ENCODE data around the gene NEU1. TPM values are rescaled to one million over a fixed set of nuclear protein-coding genes. Genes with fewer than 3 reads are reported as not detected.
"Not testable (repeated sequence)": the region's sequence is repeated elsewhere in the genome, so short reads cannot be mapped to it uniquely, and the experiment has no call there.

Gene NEU1
- total RNA-seq, 1 donor from 2014 or later = 19.2 TPM

DNA sequence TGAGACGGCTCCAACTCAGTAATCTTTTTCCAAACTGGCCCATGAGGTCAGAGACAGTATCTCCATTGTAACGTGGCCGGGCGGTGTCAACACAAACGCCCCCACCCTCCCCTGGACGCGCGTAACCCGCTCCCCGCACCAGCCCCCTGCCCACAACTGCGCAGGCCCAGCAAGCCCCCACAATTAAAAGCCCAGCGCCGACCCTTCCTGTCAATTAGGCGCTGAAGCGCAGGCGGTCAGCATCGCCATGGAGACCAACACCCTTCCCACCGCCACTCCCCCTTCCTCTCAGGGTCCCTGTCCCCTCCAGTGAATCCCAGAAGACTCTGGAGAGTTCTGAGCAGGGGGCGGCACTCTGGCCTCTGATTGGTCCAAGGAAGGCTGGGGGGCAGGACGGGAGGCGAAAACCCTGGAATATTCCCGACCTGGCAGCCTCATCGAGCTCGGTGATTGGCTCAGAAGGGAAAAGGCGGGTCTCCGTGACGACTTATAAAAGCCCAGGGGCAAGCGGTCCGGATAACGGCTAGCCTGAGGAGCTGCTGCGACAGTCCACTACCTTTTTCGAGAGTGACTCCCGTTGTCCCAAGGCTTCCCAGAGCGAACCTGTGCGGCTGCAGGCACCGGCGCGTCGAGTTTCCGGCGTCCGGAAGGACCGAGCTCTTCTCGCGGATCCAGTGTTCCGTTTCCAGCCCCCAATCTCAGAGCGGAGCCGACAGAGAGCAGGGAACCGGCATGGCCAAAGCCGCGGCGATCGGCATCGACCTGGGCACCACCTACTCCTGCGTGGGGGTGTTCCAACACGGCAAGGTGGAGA is 47.4 kb downstream of the NEU1 start, which contains the start of the genes HSPA1A and HSPA1L:
Gene HSPA1A, plus strand, starts transcription at position 519 of the 814 bp plus-strand sequence. Its CDS starts 214 bp downstream, at position 733.
Gene HSPA1L, minus strand, starts transcription at position 259 of the 814 bp plus-strand sequence. CDS start 3,311 bp downstream, outside the sequence.
- Mint-ChIP-seq H3K36me3 (ENCODE audit: low read depth) (peaks cover 8% of the 10 kb centered on the region), H3K4me1 (peaks cover 30% of the 10 kb centered on the region), H3K9me3 (no peaks in the 10 kb centered on the region), H3K27me3 (no peaks in the 10 kb centered on the region), H3K27ac (peak within 1 kb of the TSS; percentile 90), H3K4me3 (peak within 1 kb of the TSS; percentile 91)
- POLR2A ChIA-PET = interaction anchor here (0.6 to 3.3 kb wide), 30 partner anchors 9 to 274 kb away, joined by 3 to 42 read pairs (median 8); partner anchors contain the start of genes ABHD16A, BAG6, CLIC1 and DDAH2
- ATAC-seq (ENCODE audit: low read depth) (peak; percentile 49), DNase-seq (peak; percentile 59)
- TF ChIP-seq, protein P1, sequence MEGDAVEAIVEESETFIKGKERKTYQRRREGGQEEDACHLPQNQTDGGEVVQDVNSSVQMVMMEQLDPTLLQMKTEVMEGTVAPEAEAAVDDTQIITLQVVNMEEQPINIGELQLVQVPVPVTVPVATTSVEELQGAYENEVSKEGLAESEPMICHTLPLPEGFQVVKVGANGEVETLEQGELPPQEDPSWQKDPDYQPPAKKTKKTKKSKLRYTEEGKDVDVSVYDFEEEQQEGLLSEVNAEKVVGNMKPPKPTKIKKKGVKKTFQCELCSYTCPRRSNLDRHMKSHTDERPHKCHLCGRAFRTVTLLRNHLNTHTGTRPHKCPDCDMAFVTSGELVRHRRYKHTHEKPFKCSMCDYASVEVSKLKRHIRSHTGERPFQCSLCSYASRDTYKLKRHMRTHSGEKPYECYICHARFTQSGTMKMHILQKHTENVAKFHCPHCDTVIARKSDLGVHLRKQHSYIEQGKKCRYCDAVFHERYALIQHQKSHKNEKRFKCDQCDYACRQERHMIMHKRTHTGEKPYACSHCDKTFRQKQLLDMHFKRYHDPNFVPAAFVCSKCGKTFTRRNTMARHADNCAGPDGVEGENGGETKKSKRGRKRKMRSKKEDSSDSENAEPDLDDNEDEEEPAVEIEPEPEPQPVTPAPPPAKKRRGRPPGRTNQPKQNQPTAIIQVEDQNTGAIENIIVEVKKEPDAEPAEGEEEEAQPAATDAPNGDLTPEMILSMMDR (IDR thresholded peaks at IDR 0.05) = no peak
- CTCF ChIA-PET = interaction anchor here (0.6 to 2.0 kb wide), 8 partner anchors 8 to 204 kb away, joined by 3 to 10 read pairs (median 4); partner anchors contain the start of genes LSM2 and VARS1
- intact Hi-C loops (cut with micrococcal nuclease) = loop anchor here (2.0 kb wide), 3 partner anchors 16 to 86 kb away; partner anchors contain the start of gene DDAH2

DNA sequence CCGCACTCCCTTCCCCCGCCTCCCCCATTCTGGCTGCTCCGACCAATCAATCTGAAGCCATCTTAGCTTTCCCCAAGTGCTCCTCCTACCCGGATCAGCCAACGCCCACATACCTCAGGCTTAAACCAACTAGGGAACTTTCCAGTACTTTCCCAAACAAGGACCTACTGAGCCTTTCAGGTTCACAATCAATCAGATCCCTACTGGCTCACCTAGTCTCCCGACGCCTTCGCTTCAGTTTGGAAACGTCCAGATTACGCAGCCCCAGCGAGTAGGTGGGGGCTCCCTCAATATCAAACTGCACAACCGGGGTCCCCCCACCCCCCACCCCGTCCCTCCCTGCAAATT is 48.0 kb downstream of the NEU1 start:
- H3K4me1 Mint-ChIP-seq = peaks cover 30% of the 10 kb centered on the region
- peaks cover 8% of the 10 kb centered on the region for H3K36me3 Mint-ChIP-seq (ENCODE audit: low read depth)
- intact Hi-C loops (cut with micrococcal nuclease) = loop anchor here (2.0 kb wide), 3 partner anchors 16 to 86 kb away; partner anchors contain the start of gene DDAH2
- no peaks in the 10 kb centered on the region for H3K27me3 Mint-ChIP-seq
- H3K9me3 Mint-ChIP-seq = no peaks in the 10 kb centered on the region
- peak overlapping the region; percentile 91 for H3K4me3 Mint-ChIP-seq
- DNase-seq = no peak
- TF ChIP-seq, protein P1 (IDR thresholded peaks at IDR 0.05) = no peak
- CTCF ChIA-PET = interaction anchor here (0.6 to 2.0 kb wide), 9 partner anchors 8 to 204 kb away, joined by 3 to 10 read pairs (median 5); partner anchors contain the start of genes LSM2 and VARS1
- peak; percentile 76 for ATAC-seq (ENCODE audit: low read depth)
- peak overlapping the region; percentile 90 for H3K27ac Mint-ChIP-seq
- POLR2A ChIA-PET = interaction anchor here (0.6 to 3.3 kb wide), 33 partner anchors 9 to 273 kb away, joined by 3 to 42 read pairs (median 7); partner anchors contain the start of genes ABHD16A, BAG6, CLIC1 and DDAH2

DNA sequence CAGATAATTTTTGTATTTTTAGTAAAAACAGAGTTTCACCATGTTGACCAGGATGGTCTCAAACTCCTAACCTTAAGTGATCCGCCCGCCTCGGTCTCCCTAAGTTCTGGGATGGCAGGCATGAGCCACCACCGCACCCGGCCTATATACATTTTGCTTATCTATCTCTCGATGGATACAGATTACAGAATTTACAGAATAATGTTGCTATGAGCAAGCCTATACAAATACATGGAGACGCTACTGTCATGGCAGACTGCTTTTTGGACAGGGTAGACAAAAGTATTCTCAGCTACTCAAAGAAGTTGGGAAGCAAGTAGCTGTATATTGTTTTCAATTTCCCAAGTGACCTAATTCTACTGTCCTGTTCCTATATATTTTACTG is 49.2 kb downstream of the NEU1 start:
- Mint-ChIP-seq H3K27ac (peak overlapping the region; percentile 72), H3K9me3 (no peaks in the 10 kb centered on the region), H3K4me1 (peaks cover 30% of the 10 kb centered on the region), H3K4me3 (peak overlapping the region; percentile 91), H3K27me3 (no peaks in the 10 kb centered on the region), H3K36me3 (ENCODE audit: low read depth) (peaks cover 8% of the 10 kb centered on the region)
- no peak for DNase-seq
- TF ChIP-seq, protein P1 (IDR thresholded peaks at IDR 0.05) = no peak
- intact Hi-C loops (cut with micrococcal nuclease) = no loop called here
- no peak for ATAC-seq (ENCODE audit: low read depth)
- CTCF ChIA-PET = interaction anchor here (0.6 to 2.0 kb wide), 7 partner anchors 16 to 140 kb away, joined by 3 to 9 read pairs (median 4); partner anchors contain the start of gene VARS1
- POLR2A ChIA-PET = interaction anchor here (1.4 to 3.3 kb wide), 8 partner anchors 8 to 161 kb away, joined by 8 to 42 read pairs (median 23); partner anchors contain the start of genes ABHD16A, BAG6, DDAH2 and HSPA1B

DNA sequence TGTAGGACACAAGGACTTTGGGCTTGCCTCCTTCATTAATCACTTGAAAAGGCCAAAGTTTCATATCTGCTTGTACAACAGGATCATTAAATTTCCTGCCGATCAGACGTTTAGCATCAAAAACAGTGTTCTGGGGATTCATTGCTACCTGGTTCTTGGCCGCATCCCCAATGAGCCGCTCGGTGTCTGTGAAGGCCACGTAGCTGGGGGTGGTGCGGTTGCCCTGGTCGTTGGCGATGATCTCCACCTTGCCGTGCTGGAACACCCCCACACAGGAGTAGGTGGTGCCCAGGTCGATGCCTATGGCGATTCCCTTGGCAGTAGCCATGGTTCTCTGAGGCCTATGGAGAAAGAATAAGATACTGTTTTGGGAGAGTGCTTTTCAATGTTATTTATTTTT is 51.0 kb downstream of the NEU1 start:
- no peak overlapping the region for H3K4me3 Mint-ChIP-seq
- DNase-seq (no peak), ATAC-seq (ENCODE audit: low read depth) (no peak)
- peaks cover 24% of the 10 kb centered on the region for H3K4me1 Mint-ChIP-seq
- H3K27me3 Mint-ChIP-seq = no peaks in the 10 kb centered on the region
- ChIA-PET POLR2A (interaction anchor here (0.7 kb wide), 1 partner anchor 230 kb away, joined by 6 read pairs; the partner anchor contains the start of gene LTB), CTCF (no interaction called here)
- peaks cover 8% of the 10 kb centered on the region for H3K36me3 Mint-ChIP-seq (ENCODE audit: low read depth)
- H3K27ac Mint-ChIP-seq = no peak overlapping the region
- H3K9me3 Mint-ChIP-seq = no peaks in the 10 kb centered on the region
- TF ChIP-seq, protein P1 (IDR thresholded peaks at IDR 0.05) = no peak
- intact Hi-C loops (cut with micrococcal nuclease) = no loop called here

DNA sequence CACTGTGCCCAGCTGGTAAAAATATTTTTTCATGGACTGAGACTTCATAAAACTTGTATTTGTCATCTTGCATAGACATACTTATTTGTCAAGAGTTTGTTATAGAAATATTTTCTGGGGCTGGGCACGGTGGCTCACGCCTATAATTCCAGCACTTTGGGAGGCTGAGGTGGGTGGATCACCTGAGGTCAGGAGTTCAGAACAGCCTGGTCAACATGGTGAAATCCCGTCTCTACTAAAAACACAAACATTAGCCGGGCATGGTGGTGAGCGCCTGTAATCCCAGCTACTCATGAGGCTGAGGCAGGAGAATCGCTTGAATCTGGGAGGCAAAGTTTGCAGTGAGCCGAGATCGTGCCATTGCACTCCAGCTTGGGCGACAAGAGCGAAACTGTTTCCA is 54.0 kb downstream of the NEU1 start:
- H3K27ac Mint-ChIP-seq; H3K9me3 Mint-ChIP-seq; CTCF ChIA-PET; DNase-seq; intact Hi-C loops (cut with micrococcal nuclease); H3K36me3 Mint-ChIP-seq (ENCODE audit: low read depth); H3K4me3 Mint-ChIP-seq; ATAC-seq (ENCODE audit: low read depth); H3K27me3 Mint-ChIP-seq: not testable (repeated sequence)
- H3K4me1 Mint-ChIP-seq = peaks cover 22% of the 10 kb centered on the region
- POLR2A ChIA-PET = interaction anchor here (0.6 to 2.6 kb wide), 3 partner anchors 31 to 154 kb away, joined by 3 to 8 read pairs (median 3); partner anchors contain the start of gene VWA7

Other genes with a start within 250 kb of the NEU1 start
- gene AIF1, start 247.6 kb downstream of the NEU1 start, total RNA-seq = 1.4 and 2.0 TPM in 2 replicates
- gene PRRC2A, start 242.1 kb downstream of the NEU1 start, total RNA-seq = 246 and 283 TPM in 2 replicates
- gene BAG6, start 210.2 kb downstream of the NEU1 start, total RNA-seq = 309 and 327 TPM in 2 replicates
- 2.2 and 2.4 TPM in 2 replicates for gene APOM, start 206.9 kb downstream of the NEU1 start, total RNA-seq
- gene C6orf47, start 202.0 kb downstream of the NEU1 start, total RNA-seq = 29.0 and 29.3 TPM in 2 replicates
- 23.0 and 24.2 TPM in 2 replicates for gene GPANK1, start 197.8 kb downstream of the NEU1 start, total RNA-seq
- 190 and 191 TPM in 2 replicates for gene CSNK2B, start 196.7 kb downstream of the NEU1 start, total RNA-seq
- 23.2 and 33.1 TPM in 2 replicates for gene LY6G5B, start 192.8 kb downstream of the NEU1 start, total RNA-seq
- gene LY6G5C, start 181.8 kb downstream of the NEU1 start, total RNA-seq = 0.29 and 0.73 TPM in 2 replicates
- gene ABHD16A, start 159.5 kb downstream of the NEU1 start, total RNA-seq = 49.3 and 59.1 TPM in 2 replicates
- not detected in 2 replicates for gene LY6G6F, start 156.0 kb downstream of the NEU1 start, total RNA-seq
- not detected in 2 replicates for gene LY6G6D, start 147.5 kb downstream of the NEU1 start, total RNA-seq
- not detected in 2 replicates for gene LY6G6C, start 141.1 kb downstream of the NEU1 start, total RNA-seq
- gene MPIG6B, start 139.4 kb downstream of the NEU1 start, total RNA-seq = 0.12 TPM in 1 of 2 replicates, not detected in the other
- gene DDAH2, start 133.5 kb downstream of the NEU1 start, total RNA-seq = 30.7 and 32.5 TPM in 2 replicates
- 374 and 397 TPM in 2 replicates for gene CLIC1, start 126.3 kb downstream of the NEU1 start, total RNA-seq
- 35.4 and 47.3 TPM in 2 replicates for gene MSH5, start 122.8 kb downstream of the NEU1 start, total RNA-seq
- 7.7 and 9.0 TPM in 2 replicates for gene SAPCD1, start 100.2 kb downstream of the NEU1 start, total RNA-seq
- gene VWA7, start 85.5 kb downstream of the NEU1 start, total RNA-seq = 1.6 and 2.9 TPM in 2 replicates
- 136 and 140 TPM in 2 replicates for gene VARS1, start 67.1 kb downstream of the NEU1 start, total RNA-seq
- gene LSM2, start 55.9 kb downstream of the NEU1 start, total RNA-seq = 61.8 and 68.6 TPM in 2 replicates
- gene HSPA1L, start 47.5 kb downstream of the NEU1 start, total RNA-seq = 1.2 and 2.1 TPM in 2 replicates
- gene HSPA1A, start 47.3 kb downstream of the NEU1 start, total RNA-seq = 27.1 and 28.1 TPM in 2 replicates
- 23.7 and 30.4 TPM in 2 replicates for gene HSPA1B, start 35.1 kb downstream of the NEU1 start, total RNA-seq
- 0.17 TPM in 1 of 2 replicates, not detected in the other for gene SLC44A4, start 16.2 kb upstream of the NEU1 start, total RNA-seq
- 49.9 and 58.4 TPM in 2 replicates for gene EHMT2, start 34.9 kb upstream of the NEU1 start, total RNA-seq
- 4.8 and 5.5 TPM in 2 replicates for gene ZBTB12, start 39.3 kb upstream of the NEU1 start, total RNA-seq
- gene C2, start 64.9 kb upstream of the NEU1 start, total RNA-seq = 0.78 and 0.95 TPM in 2 replicates
- gene CFB, start 83.3 kb upstream of the NEU1 start, total RNA-seq = 0.29 TPM in 1 of 2 replicates, not detected in the other
- 57.9 and 63.3 TPM in 2 replicates for gene NELFE, start 96.2 kb upstream of the NEU1 start, total RNA-seq
- 95.8 and 102 TPM in 2 replicates for gene SKIC2, start 96.4 kb upstream of the NEU1 start, total RNA-seq
- 23.7 and 29.4 TPM in 2 replicates for gene DXO, start 109.3 kb upstream of the NEU1 start, total RNA-seq
- gene C4A, start 119.2 kb upstream of the NEU1 start, total RNA-seq = 4.6 and 6.8 TPM in 2 replicates
- 5.1 and 5.3 TPM in 2 replicates for gene C4B, start 152.0 kb upstream of the NEU1 start, total RNA-seq
- gene CYP21A2, start 175.6 kb upstream of the NEU1 start, total RNA-seq = 0.10 TPM in 1 of 2 replicates, not detected in the other
- 5.9 and 12.4 TPM in 2 replicates for gene TNXB, start 246.5 kb upstream of the NEU1 start, total RNA-seq

Measured in activated B cell treated with CpG ODN at 0.5 μM for 24 hours (primary cell).